HL-60 (cell line): ENCODE results near the gene CD44.
A peak's percentile ranks its signal among the peaks of the same experiment; 100 is the strongest.

Source experiments
- DNase-seq, 2 experiments: peaks; one replicate each; pipeline ENCODE4 v3.0.0-alpha.2; 2010 to 2020; ENCODE audit warnings: low read depth in 1 of 2, low spot score in 1 of 2
- H3K27ac ChIP-seq: fragments of 250-450 bp; sonication (Bioruptor Pico); replicated peaks from 2 replicates; pipeline ENCODE4 v1.5.1; 2020; ENCODE audit warnings: mild to moderate bottlenecking, moderate library complexity
- H3K27me3 ChIP-seq: fragments of 250-450 bp; sonication (Bioruptor Pico); 2 replicates; pipeline ENCODE4 v1.5.1; 2021; ENCODE audit warnings: mild to moderate bottlenecking, moderate library complexity; ENCODE audit not compliant: insufficient read depth, poor library complexity, severe bottlenecking
- H3K4me3 ChIP-seq: replicated peaks from 2 replicates; pipeline ENCODE4 v1.5.1; 2011; ENCODE audit warnings: mild to moderate bottlenecking, control low read depth, low read length; ENCODE audit not compliant: insufficient read depth
- CTCF ChIP-seq: IDR thresholded peaks from one replicate; pipeline ENCODE4 v1.5.1; 2011; ENCODE audit warnings: low read length, control low read depth, inconsistent platforms; ENCODE audit not compliant: insufficient read depth
- GABPA ChIP-seq: IDR thresholded peaks from 2 replicates; pipeline ENCODE4 v1.6.1; 2012; ENCODE audit warnings: low read depth
- POLR2AphosphoS5 ChIP-seq: IDR thresholded peaks from 2 replicates; pipeline ENCODE4 v1.6.1; 2012; ENCODE audit warnings: low read depth
- REST ChIP-seq: IDR thresholded peaks from 2 replicates; pipeline ENCODE4 v1.6.1; 2012; ENCODE audit warnings: low read depth; ENCODE audit not compliant: insufficient replicate concordance
- SPI1 ChIP-seq: IDR thresholded peaks from 2 replicates; pipeline ENCODE4 v1.6.1; 2012; ENCODE audit warnings: low read depth, mild to moderate bottlenecking, borderline replicate concordance

Gene CD44

GRCh38 chr11:35166369-35167360, 27.7 kb downstream of the CD44 start:
- Histone ChIP-seq H3K4me3 (no peak overlapping the region), H3K27ac (peak overlapping the region; percentile 53), H3K27me3 (no peaks in the 10 kb centered on the region)
- no peak for DNase-seq
- TF ChIP-seq POLR2AphosphoS5 = 0 out of 2 replicates have a peak, but pooled peaks have one; percentile 12
- no peak for TF ChIP-seq REST

GRCh38 chr11:35167426-35167954, 28.5 kb downstream of the CD44 start:
- no peak for DNase-seq
- TF ChIP-seq SPI1 (no peak), POLR2AphosphoS5 (no peak), GABPA (no peak), REST (no peak), CTCF (no peak)
- no peaks in the 10 kb centered on the region for H3K27me3 ChIP-seq
- H3K27ac ChIP-seq = peak overlapping the region; percentile 53
- no peak overlapping the region for H3K4me3 ChIP-seq

- Histone ChIP-seq H3K27me3 (no peaks in the 10 kb centered on the region), H3K27ac (no peak overlapping the region), H3K4me3 (no peak overlapping the region)
- no peak for DNase-seq
- TF ChIP-seq GABPA (no peak), POLR2AphosphoS5 (no peak), CTCF (no peak), SPI1 (no peak), REST (no peak)
These were observed 29.7 kb downstream of the CD44 start for GRCh38 chr11:35168671-35169070.
